ENCODE data around the gene SH3BP4. TPM values are rescaled to one million over a fixed set of nuclear protein-coding genes. Genes with fewer than 3 reads are reported as not detected.
A peak's percentile ranks its signal among the peaks of the same experiment; 100 is the strongest.

Gene SH3BP4
- total and polyA plus RNA-seq, 4 donors, result 4.1 to 18.4 (median 12.2) TPM

DNA sequence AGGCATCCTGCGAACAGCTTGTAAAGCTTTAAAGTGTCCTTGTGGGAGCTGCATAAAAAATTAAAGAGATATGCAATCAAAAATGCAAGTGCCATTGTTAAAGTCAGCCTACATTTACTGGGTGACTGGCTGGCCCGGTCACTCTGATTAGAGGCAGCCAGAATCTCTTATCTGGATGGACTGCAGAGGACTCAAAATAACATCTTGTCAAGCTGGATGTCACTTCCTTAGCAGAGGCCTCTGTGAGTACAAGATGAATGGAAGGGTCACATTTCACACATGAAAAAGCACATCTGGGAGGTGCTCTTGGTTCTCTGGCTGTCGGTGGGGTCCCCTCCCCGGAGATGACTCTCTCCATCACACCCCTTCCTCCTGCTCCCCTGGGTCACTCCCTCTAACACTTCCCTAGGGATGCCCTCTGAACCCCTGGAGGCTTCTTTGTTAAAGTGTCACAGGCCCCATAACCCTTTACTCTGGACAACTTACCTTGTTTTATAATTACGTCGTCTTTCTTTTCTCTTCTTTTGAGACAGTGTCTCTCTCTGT is 122.1 kb downstream of the SH3BP4 start:
- Histone ChIP-seq H3K4me1 (ENCODE audit: control insufficient read depth in 4 of 4, insufficient read depth in 4 of 4, low read length in 3 of 4) (no peaks in the 10 kb centered on the region), H3K27me3 (ENCODE audit: control insufficient read depth in 4 of 4, insufficient read depth in 4 of 4, low read length in 3 of 4) (no peaks in the 10 kb centered on the region), H3K27ac (ENCODE audit: low read depth in 1 of 2, low read length in 2 of 2) (no peak overlapping the region), H3K36me3 (ENCODE audit: control insufficient read depth in 4 of 4, insufficient read depth in 3 of 4, low read depth in 1 of 4, low read length in 3 of 4) (no peaks in the 10 kb centered on the region), H3K4me3 (ENCODE audit: low read depth in 1 of 3, low read length in 3 of 3) (no peak overlapping the region), H3K9ac (ENCODE audit: low read depth in 1 of 2, low read length in 2 of 2) (no peak overlapping the region), H3K9me3 (ENCODE audit: control insufficient read depth in 4 of 4, low read length in 3 of 4) (no peaks in the 10 kb centered on the region)
- no peak for DNase-seq (ENCODE audit: low spot score)
- no peak for TF ChIP-seq FOXA1 (IDR thresholded peaks at IDR 0.05)
- TF ChIP-seq, protein P1, sequence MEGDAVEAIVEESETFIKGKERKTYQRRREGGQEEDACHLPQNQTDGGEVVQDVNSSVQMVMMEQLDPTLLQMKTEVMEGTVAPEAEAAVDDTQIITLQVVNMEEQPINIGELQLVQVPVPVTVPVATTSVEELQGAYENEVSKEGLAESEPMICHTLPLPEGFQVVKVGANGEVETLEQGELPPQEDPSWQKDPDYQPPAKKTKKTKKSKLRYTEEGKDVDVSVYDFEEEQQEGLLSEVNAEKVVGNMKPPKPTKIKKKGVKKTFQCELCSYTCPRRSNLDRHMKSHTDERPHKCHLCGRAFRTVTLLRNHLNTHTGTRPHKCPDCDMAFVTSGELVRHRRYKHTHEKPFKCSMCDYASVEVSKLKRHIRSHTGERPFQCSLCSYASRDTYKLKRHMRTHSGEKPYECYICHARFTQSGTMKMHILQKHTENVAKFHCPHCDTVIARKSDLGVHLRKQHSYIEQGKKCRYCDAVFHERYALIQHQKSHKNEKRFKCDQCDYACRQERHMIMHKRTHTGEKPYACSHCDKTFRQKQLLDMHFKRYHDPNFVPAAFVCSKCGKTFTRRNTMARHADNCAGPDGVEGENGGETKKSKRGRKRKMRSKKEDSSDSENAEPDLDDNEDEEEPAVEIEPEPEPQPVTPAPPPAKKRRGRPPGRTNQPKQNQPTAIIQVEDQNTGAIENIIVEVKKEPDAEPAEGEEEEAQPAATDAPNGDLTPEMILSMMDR (IDR thresholded peaks at IDR 0.05; ENCODE audit: low read depth, low read length, missing input control), result no peak
- TF ChIP-seq GABPA (IDR thresholded peaks at IDR 0.05 in 1 of 2, conservative IDR thresholded peaks at IDR 0.05 in 1 of 2), result no peak
- TF ChIP-seq NR2F2 (IDR thresholded peaks at IDR 0.05), result peak; percentile 39
- no peak for TF ChIP-seq ATF3 (IDR thresholded peaks at IDR 0.05)
- 73% methylated on average over 6 of the region's 6 CpGs for WGBS

DNA sequence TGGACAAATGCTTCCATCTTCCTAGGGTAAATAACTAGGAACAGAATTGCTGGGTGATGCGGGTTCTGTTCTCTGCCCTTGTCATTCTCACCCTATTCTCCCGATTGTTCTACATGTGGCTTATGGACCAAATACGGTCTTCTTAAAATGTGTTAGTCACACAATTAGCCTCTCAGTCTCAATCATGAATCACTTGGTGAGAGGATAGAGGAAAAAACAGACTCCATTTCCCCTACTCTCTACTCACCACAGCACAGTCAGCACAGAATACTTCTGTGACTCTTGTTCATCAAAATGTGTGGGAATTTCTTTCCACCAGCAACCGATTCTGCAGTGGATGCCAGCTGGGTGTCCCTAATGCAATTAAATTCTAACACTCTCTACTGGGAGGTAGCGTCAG is 125.2 kb downstream of the SH3BP4 start:
- H3K9ac ChIP-seq (ENCODE audit: low read depth in 1 of 2, low read length in 2 of 2), result no peak overlapping the region
- no peak overlapping the region for H3K4me3 ChIP-seq (ENCODE audit: low read depth in 1 of 3, low read length in 3 of 3)
- no peak overlapping the region for H3K27ac ChIP-seq (ENCODE audit: low read depth in 1 of 2, low read length in 2 of 2)
- no peaks in the 10 kb centered on the region for H3K9me3 ChIP-seq (ENCODE audit: control insufficient read depth in 4 of 4, low read length in 3 of 4)
- TF ChIP-seq YY1 (IDR thresholded peaks at IDR 0.05), result no peak
- TF ChIP-seq FOXA1 (IDR thresholded peaks at IDR 0.05), result no peak
- TF ChIP-seq HNF4A (conservative IDR thresholded peaks at IDR 0.05), result no peak
- TF ChIP-seq, protein P2, sequence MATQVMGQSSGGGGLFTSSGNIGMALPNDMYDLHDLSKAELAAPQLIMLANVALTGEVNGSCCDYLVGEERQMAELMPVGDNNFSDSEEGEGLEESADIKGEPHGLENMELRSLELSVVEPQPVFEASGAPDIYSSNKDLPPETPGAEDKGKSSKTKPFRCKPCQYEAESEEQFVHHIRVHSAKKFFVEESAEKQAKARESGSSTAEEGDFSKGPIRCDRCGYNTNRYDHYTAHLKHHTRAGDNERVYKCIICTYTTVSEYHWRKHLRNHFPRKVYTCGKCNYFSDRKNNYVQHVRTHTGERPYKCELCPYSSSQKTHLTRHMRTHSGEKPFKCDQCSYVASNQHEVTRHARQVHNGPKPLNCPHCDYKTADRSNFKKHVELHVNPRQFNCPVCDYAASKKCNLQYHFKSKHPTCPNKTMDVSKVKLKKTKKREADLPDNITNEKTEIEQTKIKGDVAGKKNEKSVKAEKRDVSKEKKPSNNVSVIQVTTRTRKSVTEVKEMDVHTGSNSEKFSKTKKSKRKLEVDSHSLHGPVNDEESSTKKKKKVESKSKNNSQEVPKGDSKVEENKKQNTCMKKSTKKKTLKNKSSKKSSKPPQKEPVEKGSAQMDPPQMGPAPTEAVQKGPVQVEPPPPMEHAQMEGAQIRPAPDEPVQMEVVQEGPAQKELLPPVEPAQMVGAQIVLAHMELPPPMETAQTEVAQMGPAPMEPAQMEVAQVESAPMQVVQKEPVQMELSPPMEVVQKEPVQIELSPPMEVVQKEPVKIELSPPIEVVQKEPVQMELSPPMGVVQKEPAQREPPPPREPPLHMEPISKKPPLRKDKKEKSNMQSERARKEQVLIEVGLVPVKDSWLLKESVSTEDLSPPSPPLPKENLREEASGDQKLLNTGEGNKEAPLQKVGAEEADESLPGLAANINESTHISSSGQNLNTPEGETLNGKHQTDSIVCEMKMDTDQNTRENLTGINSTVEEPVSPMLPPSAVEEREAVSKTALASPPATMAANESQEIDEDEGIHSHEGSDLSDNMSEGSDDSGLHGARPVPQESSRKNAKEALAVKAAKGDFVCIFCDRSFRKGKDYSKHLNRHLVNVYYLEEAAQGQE (IDR thresholded peaks at IDR 0.05), result no peak
- TF ChIP-seq HNF4G (IDR thresholded peaks at IDR 0.05), result no peak
- no peak for TF ChIP-seq NR2F2 (IDR thresholded peaks at IDR 0.05)
- TF ChIP-seq EGR1 (IDR thresholded peaks at IDR 0.05; ENCODE audit: low read depth in 2 of 2), result no peak
- H3K27me3 ChIP-seq (ENCODE audit: control insufficient read depth in 4 of 4, insufficient read depth in 4 of 4, low read length in 3 of 4), result no peaks in the 10 kb centered on the region
- no peaks in the 10 kb centered on the region for H3K4me1 ChIP-seq (ENCODE audit: control insufficient read depth in 4 of 4, insufficient read depth in 4 of 4, low read length in 3 of 4)
- DNase-seq (ENCODE audit: low spot score), result no peak
- H3K36me3 ChIP-seq (ENCODE audit: control insufficient read depth in 4 of 4, insufficient read depth in 3 of 4, low read depth in 1 of 4, low read length in 3 of 4), result no peaks in the 10 kb centered on the region
- WGBS, result 93% methylated on average over 5 of the region's 5 CpGs

- Histone ChIP-seq H3K27ac (ENCODE audit: low read depth in 1 of 2, low read length in 2 of 2) (no peak overlapping the region), H3K4me1 (ENCODE audit: control insufficient read depth in 4 of 4, insufficient read depth in 4 of 4, low read length in 3 of 4) (no peaks in the 10 kb centered on the region), H3K4me3 (ENCODE audit: low read depth in 1 of 3, low read length in 3 of 3) (no peak overlapping the region), H3K9ac (ENCODE audit: low read depth in 1 of 2, low read length in 2 of 2) (no peak overlapping the region), H3K9me3 (ENCODE audit: control insufficient read depth in 4 of 4, low read length in 3 of 4) (no peaks in the 10 kb centered on the region), H3K36me3 (ENCODE audit: control insufficient read depth in 4 of 4, insufficient read depth in 3 of 4, low read depth in 1 of 4, low read length in 3 of 4) (no peaks in the 10 kb centered on the region), H3K27me3 (ENCODE audit: control insufficient read depth in 4 of 4, insufficient read depth in 4 of 4, low read length in 3 of 4) (no peaks in the 10 kb centered on the region)
- WGBS, result 42% methylated on average over 4 of the region's 4 CpGs
- DNase-seq (ENCODE audit: low spot score), result no peak
- TF ChIP-seq SP1 (IDR thresholded peaks at IDR 0.05) (no peak), YY1 (IDR thresholded peaks at IDR 0.05) (no peak), RXRA (IDR thresholded peaks at IDR 0.05) (no peak)
- TF ChIP-seq, protein P1 (IDR thresholded peaks at IDR 0.05; ENCODE audit: low read depth, low read length, missing input control), result no peak
Measured at GRCh38 chr2:235078182-235078581, 126.4 kb downstream of the SH3BP4 start.
